Measurements from ENCODE around the gene STKLD1.

STKLD1 gene

GRCh38 chr9:133378408-133378962, 2.3 kb downstream of the STKLD1 start:
- Histone ChIP-seq H3K9ac (ENCODE audit: low read length) (no peak overlapping the region), H3K9me3 (ENCODE audit: control insufficient read depth, low read length) (no peaks in the 10 kb centered on the region), H3K27me3 (replicated peaks; ENCODE audit: control insufficient read depth, insufficient read depth, low read length) (no peaks in the 10 kb centered on the region), H3K36me3 (ENCODE audit: control insufficient read depth, insufficient read depth, low read length, severe bottlenecking) (no peaks in the 10 kb centered on the region), H3K4me1 (ENCODE audit: control insufficient read depth, insufficient read depth, low read length) (peaks cover 30% of the 10 kb centered on the region), H3K4me3 (ENCODE audit: low read length) (no peak overlapping the region)
- DNase-seq (ENCODE audit: low read depth): no peak

DNA sequence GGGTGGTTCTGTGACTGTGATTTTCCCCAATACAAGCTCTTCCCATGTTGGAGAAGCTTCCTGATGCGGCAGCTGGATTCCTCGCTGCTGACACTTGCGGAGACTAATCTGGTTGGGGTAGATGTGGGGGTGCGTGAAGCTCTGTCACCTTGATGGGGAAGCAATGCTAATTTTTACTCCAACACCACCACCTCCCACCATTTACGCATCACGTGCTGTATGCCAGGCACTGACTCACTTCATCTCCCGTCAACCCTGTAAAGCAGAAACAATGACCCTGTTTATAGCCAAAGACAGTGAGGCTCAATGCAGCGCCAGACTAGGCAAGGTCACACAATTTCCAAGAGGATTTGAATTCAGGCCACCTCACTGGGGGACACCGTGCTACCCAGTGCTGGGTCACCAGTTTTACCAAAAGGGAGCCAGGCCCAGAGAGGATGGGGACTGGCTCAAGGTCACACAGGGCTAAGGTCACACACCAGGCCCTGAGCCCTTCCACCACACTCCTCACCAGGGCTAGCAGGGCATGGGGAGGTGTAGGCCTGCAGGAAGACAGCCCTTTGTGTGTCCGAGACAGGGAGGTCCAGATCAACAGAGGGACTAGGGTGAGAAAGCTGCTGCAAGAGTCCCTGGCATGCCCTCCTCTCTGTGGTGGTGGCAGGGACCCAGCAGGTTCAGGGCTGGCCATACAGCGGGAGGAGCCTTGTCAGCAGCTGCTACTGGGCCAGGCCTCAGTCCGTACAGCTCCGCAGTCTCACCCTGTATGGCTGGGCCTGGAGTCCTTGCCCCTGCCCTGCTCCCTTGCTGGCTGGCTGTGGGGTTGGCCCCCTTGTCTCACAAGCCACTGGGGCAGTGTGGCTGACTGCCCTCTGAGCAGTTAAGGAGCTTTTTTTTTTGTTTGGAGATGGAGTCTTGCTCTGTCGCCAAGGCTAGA, 3.3 kb downstream of the STKLD1 start:
- peaks cover 22% of the 10 kb centered on the region for H3K4me1 ChIP-seq (ENCODE audit: control insufficient read depth, insufficient read depth, low read length)
- no peak overlapping the region for H3K4me3 ChIP-seq (ENCODE audit: low read length)
- no peaks in the 10 kb centered on the region for H3K27me3 ChIP-seq (replicated peaks; ENCODE audit: control insufficient read depth, insufficient read depth, low read length)
- no peak overlapping the region for H3K9ac ChIP-seq (ENCODE audit: low read length)
- no peak for DNase-seq (ENCODE audit: low read depth)
- H3K9me3 ChIP-seq (ENCODE audit: control insufficient read depth, low read length): no peaks in the 10 kb centered on the region
- no peaks in the 10 kb centered on the region for H3K36me3 ChIP-seq (ENCODE audit: control insufficient read depth, insufficient read depth, low read length, severe bottlenecking)

DNA sequence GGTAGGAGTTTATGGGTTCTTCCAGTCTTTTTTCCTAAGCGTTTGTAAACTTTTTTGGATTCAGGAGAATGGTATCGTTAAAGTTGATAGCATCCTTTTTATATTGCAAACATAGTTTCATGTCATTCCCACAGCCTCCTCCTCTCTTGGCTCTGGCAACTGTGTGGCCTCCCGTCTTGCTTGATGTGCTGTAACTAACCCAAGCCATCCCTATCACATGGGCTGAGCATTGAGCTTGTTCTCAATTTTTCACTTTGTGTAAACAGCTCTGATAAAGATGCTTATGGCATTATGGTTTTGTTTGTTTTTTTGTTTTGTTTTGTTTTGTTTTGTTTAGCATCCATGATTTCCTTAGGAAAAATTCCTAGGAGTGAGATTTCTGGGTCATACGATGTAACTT, 4.6 kb downstream of the STKLD1 start:
- H3K9ac ChIP-seq (ENCODE audit: low read length): no peak overlapping the region
- DNase-seq (ENCODE audit: low read depth): no peak
- H3K4me1 ChIP-seq (ENCODE audit: control insufficient read depth, insufficient read depth, low read length): peaks cover 22% of the 10 kb centered on the region
- H3K27me3 ChIP-seq (replicated peaks; ENCODE audit: control insufficient read depth, insufficient read depth, low read length): no peaks in the 10 kb centered on the region
- H3K4me3 ChIP-seq (ENCODE audit: low read length): no peak overlapping the region
- H3K36me3 ChIP-seq (ENCODE audit: control insufficient read depth, insufficient read depth, low read length, severe bottlenecking): no peaks in the 10 kb centered on the region
- H3K9me3 ChIP-seq (ENCODE audit: control insufficient read depth, low read length): no peaks in the 10 kb centered on the region

DNA sequence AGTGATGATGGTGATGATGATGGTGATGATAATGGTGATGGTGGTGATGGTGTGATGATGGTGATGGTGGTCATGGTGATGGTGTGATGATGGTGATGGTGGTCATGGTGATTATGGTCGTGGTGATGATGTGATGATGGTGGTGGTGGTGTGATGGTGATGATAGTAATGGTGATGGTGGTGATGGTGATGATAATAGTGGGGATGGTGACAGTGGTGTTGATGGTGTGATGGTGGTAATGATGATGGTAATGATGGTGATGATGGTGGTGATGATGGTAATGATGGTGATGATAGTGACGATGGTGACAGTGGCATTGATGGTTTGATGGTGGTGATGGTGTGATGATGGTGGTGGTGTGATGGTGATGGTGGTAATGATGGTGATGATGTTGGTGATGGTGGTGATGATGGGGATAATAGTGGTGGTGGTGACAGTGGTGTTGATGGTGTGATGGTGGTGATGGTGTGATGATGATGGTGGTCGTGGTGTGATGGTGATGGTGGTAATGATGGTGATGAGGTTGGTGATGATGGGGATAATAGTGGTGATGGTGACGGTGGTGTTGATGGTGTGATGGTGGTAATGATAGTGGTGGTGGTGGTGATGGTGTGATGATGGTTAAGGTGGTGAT, 6.5 kb downstream of the STKLD1 start:
- Histone ChIP-seq H3K27me3 (replicated peaks; ENCODE audit: control insufficient read depth, insufficient read depth, low read length) (no peaks in the 10 kb centered on the region), H3K9ac (ENCODE audit: low read length) (no peak overlapping the region), H3K36me3 (ENCODE audit: control insufficient read depth, insufficient read depth, low read length, severe bottlenecking) (no peaks in the 10 kb centered on the region), H3K9me3 (ENCODE audit: control insufficient read depth, low read length) (no peaks in the 10 kb centered on the region), H3K4me1 (ENCODE audit: control insufficient read depth, insufficient read depth, low read length) (peaks cover 14% of the 10 kb centered on the region), H3K4me3 (ENCODE audit: low read length) (no peak overlapping the region)
- no peak for DNase-seq (ENCODE audit: low read depth)

GRCh38 chr9:133383438-133383837, 7.3 kb downstream of the STKLD1 start:
- no peak for DNase-seq (ENCODE audit: low read depth)
- Histone ChIP-seq H3K4me3 (ENCODE audit: low read length) (no peak overlapping the region), H3K36me3 (ENCODE audit: control insufficient read depth, insufficient read depth, low read length, severe bottlenecking) (no peaks in the 10 kb centered on the region), H3K9ac (ENCODE audit: low read length) (no peak overlapping the region), H3K27me3 (replicated peaks; ENCODE audit: control insufficient read depth, insufficient read depth, low read length) (no peaks in the 10 kb centered on the region), H3K9me3 (ENCODE audit: control insufficient read depth, low read length) (no peaks in the 10 kb centered on the region), H3K4me1 (ENCODE audit: control insufficient read depth, insufficient read depth, low read length) (peaks cover 6% of the 10 kb centered on the region)

GRCh38 chr9:133384736-133385321, 8.7 kb downstream of the STKLD1 start:
- DNase-seq (ENCODE audit: low read depth): no peak
- no peak overlapping the region for H3K4me3 ChIP-seq (ENCODE audit: low read length)
- no peaks in the 10 kb centered on the region for H3K27me3 ChIP-seq (replicated peaks; ENCODE audit: control insufficient read depth, insufficient read depth, low read length)
- H3K9ac ChIP-seq (ENCODE audit: low read length): no peak overlapping the region
- H3K36me3 ChIP-seq (ENCODE audit: control insufficient read depth, insufficient read depth, low read length, severe bottlenecking): no peaks in the 10 kb centered on the region
- no peaks in the 10 kb centered on the region for H3K4me1 ChIP-seq (ENCODE audit: control insufficient read depth, insufficient read depth, low read length)
- no peaks in the 10 kb centered on the region for H3K9me3 ChIP-seq (ENCODE audit: control insufficient read depth, low read length)

- H3K36me3 ChIP-seq (ENCODE audit: control insufficient read depth, insufficient read depth, low read length, severe bottlenecking): no peaks in the 10 kb centered on the region
- DNase-seq (ENCODE audit: low read depth): no peak
Measured at GRCh38 chr9:133385452-133385851, 9.3 kb downstream of the STKLD1 start.

GRCh38 chr9:133386338-133386737, 10.2 kb downstream of the STKLD1 start:
- no peaks in the 10 kb centered on the region for H3K4me1 ChIP-seq (ENCODE audit: control insufficient read depth, insufficient read depth, low read length)
- H3K27me3 ChIP-seq (replicated peaks; ENCODE audit: control insufficient read depth, insufficient read depth, low read length): peaks cover 6% of the 10 kb centered on the region
- no peaks in the 10 kb centered on the region for H3K36me3 ChIP-seq (ENCODE audit: control insufficient read depth, insufficient read depth, low read length, severe bottlenecking)
- H3K9me3 ChIP-seq (ENCODE audit: control insufficient read depth, low read length): no peaks in the 10 kb centered on the region
- H3K4me3 ChIP-seq (ENCODE audit: low read length): no peak overlapping the region
- H3K9ac ChIP-seq (ENCODE audit: low read length): no peak overlapping the region
- no peak for DNase-seq (ENCODE audit: low read depth)

More at GRCh38 chr9:133385452-133385851, 9.3 kb downstream of the STKLD1 start:
- Histone ChIP-seq H3K9ac (ENCODE audit: low read length) (no peak overlapping the region), H3K9me3 (ENCODE audit: control insufficient read depth, low read length) (no peaks in the 10 kb centered on the region), H3K4me3 (ENCODE audit: low read length) (no peak overlapping the region), H3K27me3 (replicated peaks; ENCODE audit: control insufficient read depth, insufficient read depth, low read length) (peaks cover 4% of the 10 kb centered on the region), H3K4me1 (ENCODE audit: control insufficient read depth, insufficient read depth, low read length) (no peaks in the 10 kb centered on the region)

GRCh38 chr9:133387680-133388079, 11.5 kb downstream of the STKLD1 start:
- Histone ChIP-seq H3K9me3 (ENCODE audit: control insufficient read depth, low read length) (no peaks in the 10 kb centered on the region), H3K9ac (ENCODE audit: low read length) (no peak overlapping the region), H3K4me1 (ENCODE audit: control insufficient read depth, insufficient read depth, low read length) (no peaks in the 10 kb centered on the region), H3K27me3 (replicated peaks; ENCODE audit: control insufficient read depth, insufficient read depth, low read length) (peaks cover 6% of the 10 kb centered on the region), H3K36me3 (ENCODE audit: control insufficient read depth, insufficient read depth, low read length, severe bottlenecking) (no peaks in the 10 kb centered on the region), H3K4me3 (ENCODE audit: low read length) (no peak overlapping the region)
- DNase-seq (ENCODE audit: low read depth): no peak

GRCh38 chr9:133389025-133389557, 12.9 kb downstream of the STKLD1 start:
- DNase-seq (ENCODE audit: low read depth): no peak
- no peaks in the 10 kb centered on the region for H3K36me3 ChIP-seq (ENCODE audit: control insufficient read depth, insufficient read depth, low read length, severe bottlenecking)
- no peak overlapping the region for H3K9ac ChIP-seq (ENCODE audit: low read length)
- H3K4me1 ChIP-seq (ENCODE audit: control insufficient read depth, insufficient read depth, low read length): no peaks in the 10 kb centered on the region
- no peak overlapping the region for H3K4me3 ChIP-seq (ENCODE audit: low read length)
- no peaks in the 10 kb centered on the region for H3K9me3 ChIP-seq (ENCODE audit: control insufficient read depth, low read length)
- H3K27me3 ChIP-seq (replicated peaks; ENCODE audit: control insufficient read depth, insufficient read depth, low read length): peaks cover 12% of the 10 kb centered on the region

GRCh38 chr9:133389562-133389961, 13.4 kb downstream of the STKLD1 start:
- Histone ChIP-seq H3K36me3 (ENCODE audit: control insufficient read depth, insufficient read depth, low read length, severe bottlenecking) (no peaks in the 10 kb centered on the region), H3K27me3 (replicated peaks; ENCODE audit: control insufficient read depth, insufficient read depth, low read length) (peaks cover 16% of the 10 kb centered on the region), H3K9ac (ENCODE audit: low read length) (no peak overlapping the region), H3K4me3 (ENCODE audit: low read length) (no peak overlapping the region), H3K4me1 (ENCODE audit: control insufficient read depth, insufficient read depth, low read length) (no peaks in the 10 kb centered on the region), H3K9me3 (ENCODE audit: control insufficient read depth, low read length) (no peaks in the 10 kb centered on the region)
- DNase-seq (ENCODE audit: low read depth): no peak

All from adipocyte (in vitro differentiated cells).